ENCODE measurements around the gene GPATCH1. TPM values are rescaled to one million over a fixed set of nuclear protein-coding genes. Genes with fewer than 3 reads are reported as not detected.
"Not testable (repeated sequence)": the region's sequence is repeated elsewhere in the genome, so short reads cannot be mapped to it uniquely, and the experiment has no call there.

The GPATCH1 gene
- total and polyA plus RNA-seq, 2 donors from 2014 or later: 4.3 to 9.1 TPM

DNA sequence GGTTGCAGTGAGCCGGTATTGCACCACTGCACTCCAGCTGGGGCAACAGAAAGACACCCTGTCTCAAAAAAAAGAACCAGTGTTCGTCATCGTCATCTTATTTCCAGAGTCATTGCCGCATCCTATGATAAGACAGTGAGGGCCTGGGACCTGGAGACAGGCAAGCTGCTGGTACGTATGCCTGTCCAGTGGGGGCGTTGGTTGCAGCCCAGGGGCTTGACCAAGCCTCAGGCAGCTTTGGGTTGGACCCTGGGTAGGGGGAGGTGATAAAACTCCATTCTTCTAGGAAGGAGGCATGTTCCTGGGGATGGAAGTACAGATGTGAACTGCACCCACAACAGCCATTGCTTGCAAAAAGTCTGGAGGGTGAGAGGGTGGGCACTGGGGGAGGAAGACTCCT, 66.6 kb downstream of the GPATCH1 start:
- H3K27me3 ChIP-seq (ENCODE audit: control insufficient read depth, insufficient read depth, low read length): no peaks in the 10 kb centered on the region
- intact Hi-C loops (cut with DNase I): no loop called here
- FAIRE-seq: no peak
- TF ChIP-seq, protein P1, sequence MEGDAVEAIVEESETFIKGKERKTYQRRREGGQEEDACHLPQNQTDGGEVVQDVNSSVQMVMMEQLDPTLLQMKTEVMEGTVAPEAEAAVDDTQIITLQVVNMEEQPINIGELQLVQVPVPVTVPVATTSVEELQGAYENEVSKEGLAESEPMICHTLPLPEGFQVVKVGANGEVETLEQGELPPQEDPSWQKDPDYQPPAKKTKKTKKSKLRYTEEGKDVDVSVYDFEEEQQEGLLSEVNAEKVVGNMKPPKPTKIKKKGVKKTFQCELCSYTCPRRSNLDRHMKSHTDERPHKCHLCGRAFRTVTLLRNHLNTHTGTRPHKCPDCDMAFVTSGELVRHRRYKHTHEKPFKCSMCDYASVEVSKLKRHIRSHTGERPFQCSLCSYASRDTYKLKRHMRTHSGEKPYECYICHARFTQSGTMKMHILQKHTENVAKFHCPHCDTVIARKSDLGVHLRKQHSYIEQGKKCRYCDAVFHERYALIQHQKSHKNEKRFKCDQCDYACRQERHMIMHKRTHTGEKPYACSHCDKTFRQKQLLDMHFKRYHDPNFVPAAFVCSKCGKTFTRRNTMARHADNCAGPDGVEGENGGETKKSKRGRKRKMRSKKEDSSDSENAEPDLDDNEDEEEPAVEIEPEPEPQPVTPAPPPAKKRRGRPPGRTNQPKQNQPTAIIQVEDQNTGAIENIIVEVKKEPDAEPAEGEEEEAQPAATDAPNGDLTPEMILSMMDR (IDR thresholded peaks at IDR 0.05; ENCODE audit: borderline replicate concordance, extremely low read depth, insufficient read depth): no peak
- no peaks in the 10 kb centered on the region for H3K9me3 ChIP-seq (ENCODE audit: control insufficient read depth in 2 of 3, insufficient read depth in 1 of 3, low read length in 3 of 3)
- peaks cover 0 to 2% (median 0%) of the 10 kb centered on the region in 3 donors for H3K4me1 ChIP-seq (ENCODE audit: control insufficient read depth in 2 of 3, insufficient read depth in 2 of 3, low read depth in 1 of 3, low read length in 3 of 3)
- H3K4me3 ChIP-seq (ENCODE audit: low read length in 3 of 3): no peak overlapping the region
- no peak overlapping the region for H3K9ac ChIP-seq (ENCODE audit: low read length in 3 of 3)
- no peak overlapping the region for H3K27ac ChIP-seq (ENCODE audit: low read depth in 2 of 2, low read length in 2 of 2)
- DNase-seq: no peak
- H3K36me3 ChIP-seq (ENCODE audit: control insufficient read depth in 2 of 3, insufficient read depth in 3 of 3, low read length in 3 of 3): no peaks in the 10 kb centered on the region

DNA sequence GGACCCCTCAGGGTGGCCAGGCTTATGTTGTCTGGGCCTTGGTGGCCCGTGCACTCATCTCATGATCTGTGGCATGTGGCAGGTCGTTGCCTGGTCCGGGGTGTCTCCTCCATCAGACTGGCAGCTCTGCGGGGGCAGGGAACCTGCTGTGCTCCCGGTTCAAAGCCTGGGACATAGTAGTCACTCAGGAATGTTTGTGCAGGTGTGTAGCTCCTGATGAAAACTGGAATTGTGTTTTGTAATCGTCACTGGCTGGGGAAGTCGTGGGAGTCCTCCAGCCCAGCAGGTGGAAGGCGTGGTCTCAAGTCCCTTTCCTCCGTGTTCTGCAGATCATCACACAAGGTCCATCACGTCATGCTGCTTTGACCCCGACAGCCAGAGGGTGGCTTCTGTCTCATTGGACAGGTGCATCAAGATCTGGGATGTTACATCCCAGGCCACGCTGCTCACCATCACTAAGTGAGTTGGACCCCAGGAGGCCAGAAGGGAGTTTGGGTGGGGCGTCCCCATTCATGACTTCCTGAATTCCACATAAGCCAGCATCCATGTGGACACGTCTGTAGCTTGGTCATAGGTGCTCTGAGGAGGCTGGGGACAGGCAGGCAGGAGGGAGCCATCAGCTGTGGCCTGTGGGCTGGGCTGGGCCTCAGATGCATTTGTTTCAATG, 70.0 kb downstream of the GPATCH1 start:
- intact Hi-C loops (cut with DNase I): no loop called here

DNA sequence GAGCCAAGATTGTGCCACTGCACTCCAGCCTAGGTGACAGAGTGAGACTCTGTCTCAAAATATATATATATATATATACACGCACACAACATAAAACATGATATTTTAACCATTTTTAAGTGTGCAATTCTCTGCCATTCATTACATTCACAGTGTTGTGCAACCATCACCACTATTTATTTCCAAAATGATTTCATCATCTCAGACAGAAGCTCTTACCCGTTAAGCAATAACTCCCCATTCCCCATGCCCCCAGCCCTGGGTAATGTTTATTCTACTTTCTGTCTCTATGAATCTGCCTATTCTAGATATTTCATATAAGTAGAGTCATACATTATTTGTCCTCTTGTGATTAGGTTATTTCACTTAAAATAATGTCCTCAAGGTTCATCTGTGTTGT, 71.2 kb downstream of the GPATCH1 start:
- TF ChIP-seq, protein P1 (IDR thresholded peaks at IDR 0.05; ENCODE audit: borderline replicate concordance, extremely low read depth, insufficient read depth): no peak
- FAIRE-seq: no peak
- Histone ChIP-seq H3K9ac (ENCODE audit: low read length in 3 of 3) (no peak overlapping the region), H3K27me3 (ENCODE audit: control insufficient read depth, insufficient read depth, low read length) (no peaks in the 10 kb centered on the region), H3K27ac (ENCODE audit: low read depth in 2 of 2, low read length in 2 of 2) (no peak overlapping the region), H3K36me3 (ENCODE audit: control insufficient read depth in 2 of 3, insufficient read depth in 3 of 3, low read length in 3 of 3) (no peaks in the 10 kb centered on the region), H3K4me3 (ENCODE audit: low read length in 3 of 3) (no peak overlapping the region), H3K9me3 (ENCODE audit: control insufficient read depth in 2 of 3, insufficient read depth in 1 of 3, low read length in 3 of 3) (no peaks in the 10 kb centered on the region), H3K4me1 (ENCODE audit: control insufficient read depth in 2 of 3, insufficient read depth in 2 of 3, low read depth in 1 of 3, low read length in 3 of 3) (no peaks in the 10 kb centered on the region)
- intact Hi-C loops (cut with DNase I): no loop called here
- no peak for DNase-seq

More for the DNA sequence above, 70.0 kb downstream of the GPATCH1 start:
- Histone ChIP-seq H3K36me3 (ENCODE audit: control insufficient read depth in 2 of 3, insufficient read depth in 3 of 3, low read length in 3 of 3) (no peaks in the 10 kb centered on the region), H3K4me1 (ENCODE audit: control insufficient read depth in 2 of 3, insufficient read depth in 2 of 3, low read depth in 1 of 3, low read length in 3 of 3) (no peaks in the 10 kb centered on the region), H3K9me3 (ENCODE audit: control insufficient read depth in 2 of 3, insufficient read depth in 1 of 3, low read length in 3 of 3) (no peaks in the 10 kb centered on the region), H3K4me3 (ENCODE audit: low read length in 3 of 3) (no peak overlapping the region), H3K27ac (ENCODE audit: low read depth in 2 of 2, low read length in 2 of 2) (no peak overlapping the region), H3K27me3 (ENCODE audit: control insufficient read depth, insufficient read depth, low read length) (no peaks in the 10 kb centered on the region), H3K9ac (ENCODE audit: low read length in 3 of 3) (no peak overlapping the region)
- TF ChIP-seq, protein P1 (IDR thresholded peaks at IDR 0.05; ENCODE audit: borderline replicate concordance, extremely low read depth, insufficient read depth): no peak
- no peak for DNase-seq
- FAIRE-seq: no peak

DNA sequence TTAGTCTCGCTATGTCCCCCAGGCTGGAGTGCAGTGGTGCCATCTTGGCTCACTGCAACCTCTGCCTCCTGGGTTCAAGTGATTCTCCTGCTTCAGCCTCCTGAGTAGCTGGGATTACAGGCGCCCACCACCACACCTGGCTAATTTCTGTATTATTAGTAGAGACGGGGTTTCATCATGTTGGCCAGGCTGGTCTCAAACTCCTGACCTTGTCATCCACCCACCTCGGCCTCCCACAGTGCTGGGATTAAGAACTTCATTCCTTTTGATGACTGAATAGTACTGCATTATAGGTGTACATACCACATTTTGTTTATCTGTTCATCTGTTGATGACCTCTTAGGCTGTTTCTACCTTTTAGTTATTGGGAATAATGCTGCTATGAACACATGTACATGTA, 71.6 kb downstream of the GPATCH1 start:
- H3K27me3 ChIP-seq (ENCODE audit: control insufficient read depth, insufficient read depth, low read length); DNase-seq; H3K27ac ChIP-seq (ENCODE audit: low read depth in 2 of 2, low read length in 2 of 2); FAIRE-seq; H3K4me1 ChIP-seq (ENCODE audit: control insufficient read depth in 2 of 3, insufficient read depth in 2 of 3, low read depth in 1 of 3, low read length in 3 of 3); intact Hi-C loops (cut with DNase I); H3K9ac ChIP-seq (ENCODE audit: low read length in 3 of 3); H3K4me3 ChIP-seq (ENCODE audit: low read length in 3 of 3); H3K36me3 ChIP-seq (ENCODE audit: control insufficient read depth in 2 of 3, insufficient read depth in 3 of 3, low read length in 3 of 3); H3K9me3 ChIP-seq (ENCODE audit: control insufficient read depth in 2 of 3, insufficient read depth in 1 of 3, low read length in 3 of 3): not testable (repeated sequence)

DNA sequence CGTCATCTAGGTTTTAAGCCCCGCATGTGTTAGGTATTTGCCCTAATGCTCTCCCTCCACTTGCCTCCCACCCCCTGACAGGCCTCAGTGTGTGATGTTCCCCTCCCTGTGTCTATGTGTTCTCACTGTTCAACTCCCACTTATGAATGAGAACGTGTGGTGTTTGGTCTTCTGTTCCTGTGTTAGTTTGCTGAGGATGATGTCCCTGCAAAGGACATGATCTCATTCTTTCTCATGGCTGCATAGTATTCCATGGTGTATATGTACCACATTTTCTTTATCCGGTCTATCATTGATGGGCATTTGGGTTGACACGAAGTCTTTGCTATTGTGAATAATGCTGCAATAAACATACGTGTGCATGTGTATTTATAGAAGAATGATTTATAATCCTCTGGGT, 73.3 kb downstream of the GPATCH1 start:
- H3K9me3 ChIP-seq (ENCODE audit: control insufficient read depth in 2 of 3, insufficient read depth in 1 of 3, low read length in 3 of 3); H3K4me3 ChIP-seq (ENCODE audit: low read length in 3 of 3); FAIRE-seq; H3K27me3 ChIP-seq (ENCODE audit: control insufficient read depth, insufficient read depth, low read length); DNase-seq; H3K9ac ChIP-seq (ENCODE audit: low read length in 3 of 3); H3K36me3 ChIP-seq (ENCODE audit: control insufficient read depth in 2 of 3, insufficient read depth in 3 of 3, low read length in 3 of 3); intact Hi-C loops (cut with DNase I); H3K27ac ChIP-seq (ENCODE audit: low read depth in 2 of 2, low read length in 2 of 2); H3K4me1 ChIP-seq (ENCODE audit: control insufficient read depth in 2 of 3, insufficient read depth in 2 of 3, low read depth in 1 of 3, low read length in 3 of 3): not testable (repeated sequence)

Data from kidney (tissue), 14 donors.